ENCODE results near the gene PSMD12. TPM values are rescaled to one million over a fixed set of nuclear protein-coding genes. Genes with fewer than 3 reads are reported as not detected.

The PSMD12 gene
- total RNA-seq, 1 experiment from 2014 or later: 90.5 TPM

- H3K14ac ChIP-seq (ENCODE audit: insufficient read depth, low read length): no peak overlapping the region
- peaks cover 6 to 15% (median 12%) of the 10 kb centered on the region in 3 experiments for H3K36me3 Mint-ChIP-seq (ENCODE audit: insufficient read depth in 1 of 3, low read depth in 3 of 3)
- no peak overlapping the region for H3K4ac ChIP-seq (ENCODE audit: low read depth, low read length)
- H3K4me2 ChIP-seq (ENCODE audit: insufficient read depth, insufficient read length, low read length): no peak overlapping the region
- no peak overlapping the region for H3T11ph ChIP-seq (ENCODE audit: low read length)
- peak overlapping the region in 2 of 3 experiments; percentile 13 to 33; a peak in 2 of 7 replicates for H3K27ac Mint-ChIP-seq
- H2BK20ac ChIP-seq (ENCODE audit: low read depth, low read length, poor library complexity, severe bottlenecking): no peak overlapping the region
- no peak overlapping the region for H3K23ac ChIP-seq (ENCODE audit: insufficient read length, low read depth, low read length)
- no peak overlapping the region for H4K5ac ChIP-seq (ENCODE audit: insufficient read length, low read depth, low read length)
- H3K9me3 ChIP-seq (ENCODE audit: control insufficient read depth, low read depth, low read length): no peaks in the 10 kb centered on the region
- no peak overlapping the region for H3K27ac ChIP-seq (ENCODE audit: insufficient read length, low read depth, low read length)
- no peak overlapping the region for H3K18ac ChIP-seq (ENCODE audit: insufficient read length, low read depth, low read length)
- peaks cover 5% of the 10 kb centered on the region; the same call in 1 of the 2 replicates for H3K4me1 ChIP-seq (ENCODE audit: insufficient read depth, low read length)
- no peak overlapping the region for H3K56ac ChIP-seq (ENCODE audit: insufficient read length, low read depth, low read length)
- TF ChIP-seq CTCF (conservative IDR thresholded peaks at IDR 0.05): no peak
- no peaks in the 10 kb centered on the region for H3K23me2 ChIP-seq (ENCODE audit: insufficient read length, low read depth, low read length, poor library complexity, severe bottlenecking)
- no peak overlapping the region for H2BK15ac ChIP-seq (ENCODE audit: low read depth, low read length)
- no peaks in the 10 kb centered on the region for H3K9me3 Mint-ChIP-seq
- H4K8ac ChIP-seq (replicated peaks; ENCODE audit: insufficient read length, low read depth, low read length): no peak overlapping the region
- peaks cover 5% of the 10 kb centered on the region for H3K79me1 ChIP-seq (ENCODE audit: insufficient read depth, low read depth, low read length, poor library complexity, severe bottlenecking)
- no CpG with 5 or more reads among the region's 6 CpGs for WGBS (ENCODE audit: extremely low coverage, insufficient read length, low lambda C conversion rate)
- H3K9ac ChIP-seq (ENCODE audit: extremely low read depth, insufficient read length, low read length): no peak overlapping the region
- no peaks in the 10 kb centered on the region for H3K27me3 Mint-ChIP-seq (ENCODE audit: low read depth)
- H2AFZ ChIP-seq (ENCODE audit: low read length): no peak overlapping the region
- H4K91ac ChIP-seq (ENCODE audit: insufficient read length, low read depth, low read length): no peak overlapping the region
- H3K27me3 ChIP-seq (ENCODE audit: insufficient read depth, low read length): no peaks in the 10 kb centered on the region
- H2AK5ac ChIP-seq (ENCODE audit: insufficient read length, low read length): no peak overlapping the region
- no peak overlapping the region for H2BK5ac ChIP-seq (ENCODE audit: insufficient read length, low read length)
- no peak overlapping the region for H2BK120ac ChIP-seq (ENCODE audit: low read depth, low read length, poor library complexity, severe bottlenecking)
- H3K4me3 Mint-ChIP-seq: no peak overlapping the region
- H4K20me1 ChIP-seq (ENCODE audit: control insufficient read depth, insufficient read depth, insufficient read length): no peaks in the 10 kb centered on the region
- H3K79me2 ChIP-seq (ENCODE audit: insufficient read depth, low read length): peaks cover 17% of the 10 kb centered on the region; the same call in 1 of the 2 replicates
- peaks cover 21 to 28% of the 10 kb centered on the region in 2 experiments for H3K4me1 Mint-ChIP-seq
- DNase-seq: no peak
- no peak overlapping the region for H2BK12ac ChIP-seq (ENCODE audit: insufficient read length, low read depth, low read length)
These were observed 33.8 kb upstream of the PSMD12 start for GRCh38 chr17:67400193-67400592.

All from H9 (cell line).